OCI-LY3 (cell line): Measurements from ENCODE around the gene TBC1D22B.

ENCODE experiments used
- H2AFZ ChIP-seq: fragments of 200-600, 300-600 bp; shearing (Covaris generic); 2 replicates; pipeline ENCODE4 v1.6.0; 2014; ENCODE audit warnings: antibody characterized with exemption, low read depth, low read length
- H3K27ac ChIP-seq: fragments of 200-600, 300-600 bp; sonication (generic); 2 replicates; pipeline ENCODE4 v1.5.1; 2014; ENCODE audit warnings: mild to moderate bottlenecking, low read length, moderate library complexity, mixed read lengths
- H3K27me3 ChIP-seq: fragments of 200-600, 300-600 bp; sonication (generic); 2 replicates; pipeline ENCODE4 v1.6.1; 2014; ENCODE audit warnings: low read depth, low read length, mixed read lengths
- H3K36me3 ChIP-seq: fragments of 200-600, 300-600 bp; sonication (generic); replicated peaks from 2 replicates; pipeline ENCODE3; 2014; ENCODE audit warnings: low read depth, low read length, mixed read lengths
- H3K4me1 ChIP-seq: fragments of 300-600, 200-600 bp; sonication (generic); 2 replicates; pipeline ENCODE4 v1.6.1; 2014; ENCODE audit warnings: low read length, mixed read lengths
- H3K4me2 ChIP-seq: fragments of 200-600, 300-600 bp; sonication (generic); 2 replicates; pipeline ENCODE4 v1.6.1; 2014; ENCODE audit warnings: low read length, mixed read lengths
- H3K4me3 ChIP-seq: fragments of 300-600, 200-600 bp; sonication (generic); 2 replicates; pipeline ENCODE4 v1.5.1; 2014; ENCODE audit warnings: antibody characterized with exemption, mild to moderate bottlenecking, low read length, moderate library complexity
- H3K79me2 ChIP-seq: fragments of 300-600, 200-600 bp; shearing (Covaris generic); 2 replicates; pipeline ENCODE4 v1.6.1; 2014; ENCODE audit warnings: mild to moderate bottlenecking, low read length, mixed read lengths
- H3K9ac ChIP-seq: fragments of 300-600, 200-600 bp; shearing (Covaris generic); 2 replicates; pipeline ENCODE4 v1.6.0; 2014; ENCODE audit warnings: mild to moderate bottlenecking, low read length, moderate library complexity
- H3K9me3 ChIP-seq: fragments of 200-600, 300-600 bp; shearing (Covaris generic); 2 replicates; pipeline ENCODE4 v1.6.1; 2014; ENCODE audit warnings: low read length, mixed read lengths; ENCODE audit not compliant: insufficient read depth
- H4K20me1 ChIP-seq: fragments of 200-600, 300-600 bp; sonication (generic); 2 replicates; pipeline ENCODE4 v1.6.1; 2016; ENCODE audit warnings: low read length, mixed read lengths; ENCODE audit not compliant: insufficient read depth
- EZH2phosphoT487 ChIP-seq: fragments of 200-600 bp; shearing (Covaris generic); IDR thresholded peaks from 2 replicates; pipeline ENCODE4 v1.6.1; 2018; ENCODE audit warnings: antibody characterized with exemption, mixed run types, low read depth
- TF ChIP-seq, protein P1 (sequence below): fragments of 200-600, 300-600 bp; sonication (generic); IDR thresholded peaks from 2 replicates; pipeline ENCODE4 v1.5.1; 2014; ENCODE audit warnings: antibody characterized with exemption, low read length, low read depth

TBC1D22B gene

GRCh38 chr6:37236921-37237320 lies 20.7 kb upstream of the TBC1D22B start:
- Histone ChIP-seq H3K27ac (no peak overlapping the region), H3K4me1 (peaks cover 7% of the 10 kb centered on the region), H4K20me1 (no peaks in the 10 kb centered on the region), H3K4me2 (no peak overlapping the region), H3K27me3 (peaks cover 12% of the 10 kb centered on the region; the same call in 1 of the 2 replicates), H3K4me3 (no peak overlapping the region), H3K36me3 (no peaks in the 10 kb centered on the region), H2AFZ (no peak overlapping the region), H3K79me2 (no peaks in the 10 kb centered on the region), H3K9me3 (no peaks in the 10 kb centered on the region), H3K9ac (no peak overlapping the region)
- TF ChIP-seq, protein P1, sequence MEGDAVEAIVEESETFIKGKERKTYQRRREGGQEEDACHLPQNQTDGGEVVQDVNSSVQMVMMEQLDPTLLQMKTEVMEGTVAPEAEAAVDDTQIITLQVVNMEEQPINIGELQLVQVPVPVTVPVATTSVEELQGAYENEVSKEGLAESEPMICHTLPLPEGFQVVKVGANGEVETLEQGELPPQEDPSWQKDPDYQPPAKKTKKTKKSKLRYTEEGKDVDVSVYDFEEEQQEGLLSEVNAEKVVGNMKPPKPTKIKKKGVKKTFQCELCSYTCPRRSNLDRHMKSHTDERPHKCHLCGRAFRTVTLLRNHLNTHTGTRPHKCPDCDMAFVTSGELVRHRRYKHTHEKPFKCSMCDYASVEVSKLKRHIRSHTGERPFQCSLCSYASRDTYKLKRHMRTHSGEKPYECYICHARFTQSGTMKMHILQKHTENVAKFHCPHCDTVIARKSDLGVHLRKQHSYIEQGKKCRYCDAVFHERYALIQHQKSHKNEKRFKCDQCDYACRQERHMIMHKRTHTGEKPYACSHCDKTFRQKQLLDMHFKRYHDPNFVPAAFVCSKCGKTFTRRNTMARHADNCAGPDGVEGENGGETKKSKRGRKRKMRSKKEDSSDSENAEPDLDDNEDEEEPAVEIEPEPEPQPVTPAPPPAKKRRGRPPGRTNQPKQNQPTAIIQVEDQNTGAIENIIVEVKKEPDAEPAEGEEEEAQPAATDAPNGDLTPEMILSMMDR, result no peak
- no peak for TF ChIP-seq EZH2phosphoT487

- no peak overlapping the region for H2AFZ ChIP-seq
- no peaks in the 10 kb centered on the region for H4K20me1 ChIP-seq
- H3K79me2 ChIP-seq, result no peaks in the 10 kb centered on the region
- no peak overlapping the region for H3K9ac ChIP-seq
- no peaks in the 10 kb centered on the region for H3K36me3 ChIP-seq
- H3K4me3 ChIP-seq, result no peak overlapping the region
- peaks cover 15% of the 10 kb centered on the region for H3K4me1 ChIP-seq
- H3K4me2 ChIP-seq, result no peak overlapping the region
- H3K27ac ChIP-seq, result no peak overlapping the region
- no peaks in the 10 kb centered on the region for H3K9me3 ChIP-seq
- no peak for TF ChIP-seq EZH2phosphoT487
- TF ChIP-seq, protein P1, result no peak
- H3K27me3 ChIP-seq, result peaks cover 10% of the 10 kb centered on the region; the same call in 1 of the 2 replicates
Observed at GRCh38 chr6:37237789-37238188, 19.8 kb upstream of the TBC1D22B start.

DNA sequence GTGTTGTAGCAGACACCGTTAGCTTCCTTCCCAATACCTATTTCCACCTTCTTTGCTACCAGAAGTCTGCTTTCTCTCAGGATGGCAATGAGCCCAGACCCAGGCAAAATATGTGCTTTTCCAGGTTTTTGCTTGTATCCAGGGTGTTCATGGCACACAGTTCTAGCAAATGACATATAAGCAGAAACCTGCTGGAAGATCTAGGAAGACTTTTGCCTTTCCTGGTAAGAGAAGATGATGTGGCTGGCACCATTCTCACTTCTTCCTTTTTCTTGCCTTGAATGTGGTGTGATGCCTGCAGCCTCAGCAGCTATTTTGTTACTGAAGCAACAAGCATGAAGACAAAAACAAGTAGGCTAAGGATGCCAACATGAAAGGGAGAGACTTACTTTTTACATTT lies 19.2 kb upstream of the TBC1D22B start:
- no peak for TF ChIP-seq EZH2phosphoT487
- TF ChIP-seq, protein P1, result no peak

DNA sequence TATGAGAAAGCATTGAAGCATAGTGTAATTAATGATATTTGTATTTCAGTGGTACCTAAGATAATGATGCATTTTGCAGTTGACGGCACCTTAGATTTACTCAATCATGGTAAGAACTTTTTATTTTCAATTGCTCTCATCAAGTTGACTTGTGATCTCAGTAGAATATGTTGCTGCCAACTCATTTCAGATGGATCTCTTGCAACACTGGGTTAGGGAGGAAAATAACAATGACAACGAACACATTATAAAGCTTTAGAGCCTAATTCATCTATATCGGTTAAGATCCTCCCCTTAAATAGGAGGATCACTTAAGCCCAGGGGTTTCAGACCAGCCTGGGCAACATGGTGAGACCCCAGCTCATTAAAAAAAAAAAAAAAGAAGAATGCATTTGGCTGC lies 18.0 kb upstream of the TBC1D22B start:
- Histone ChIP-seq H3K4me2 (no peak overlapping the region), H3K36me3 (no peaks in the 10 kb centered on the region), H3K27me3 (no peaks in the 10 kb centered on the region), H2AFZ (no peak overlapping the region), H4K20me1 (no peaks in the 10 kb centered on the region), H3K4me1 (peaks cover 15% of the 10 kb centered on the region), H3K79me2 (no peaks in the 10 kb centered on the region), H3K9me3 (no peaks in the 10 kb centered on the region), H3K27ac (no peak overlapping the region), H3K4me3 (no peak overlapping the region), H3K9ac (no peak overlapping the region)
- TF ChIP-seq, protein P1, result no peak
- TF ChIP-seq EZH2phosphoT487, result no peak

More for the DNA sequence above, 19.2 kb upstream of the TBC1D22B start:
- Histone ChIP-seq H3K36me3 (no peaks in the 10 kb centered on the region), H3K4me2 (no peak overlapping the region), H3K79me2 (no peaks in the 10 kb centered on the region), H3K9ac (no peak overlapping the region), H3K4me1 (peaks cover 15% of the 10 kb centered on the region), H4K20me1 (no peaks in the 10 kb centered on the region), H3K4me3 (no peak overlapping the region), H3K9me3 (no peaks in the 10 kb centered on the region), H3K27me3 (peaks cover 6% of the 10 kb centered on the region; the same call in 1 of the 2 replicates), H2AFZ (no peak overlapping the region), H3K27ac (no peak overlapping the region)
